HepG2 (cell line): ENCODE results near the gene PIK3R5. TPM values are rescaled to one million over a fixed set of nuclear protein-coding genes. Genes with fewer than 3 reads are reported as not detected.

Experiments used
- ATAC-seq: fragments of 200-7000 bp; cut with Tn5 transposase; 3 replicates; pipeline ENCODE4 v1.9.1; 2020; ENCODE audit warnings: mild to moderate bottlenecking, moderate library complexity
- BruUV-seq: library from RNA; stranded (reverse); fragments of 400-500 nt; replicated peaks from 2 replicates; lab custom pipeline; 2021; lab: Mats Ljungman, UMichigan
- CTCF ChIA-PET: fragments of 300-600 bp; formaldehyde crosslinking; extraction: SDS; loops from one replicate; lab custom pipeline; 2021; ENCODE audit warnings: low total read pairs, inconsistent platforms, low intra/inter-chr PET ratio; lab: Yijun Ruan, JAX
- POLR2A ChIA-PET: fragments of 350-600 bp; sonication (Branson Sonifier 250); formaldehyde crosslinking; loops from one replicate; lab custom pipeline; 2020; ENCODE audit warnings: antibody characterized with exemption, inconsistent platforms; lab: Yijun Ruan, JAX
- DNase-seq: peaks from one replicate; pipeline ENCODE4 v3.0.0-alpha.2; 2015; ENCODE audit warnings: low spot score
- FAIRE-seq: peaks from 3 replicates; lab custom pipeline; 2011; peaks lifted over from hg19 to GRCh38; lab: Jason Lieb, UNC
- H2AFZ ChIP-seq: one replicate; pipeline ENCODE4 v1.6.1; 2011; ENCODE audit warnings: low read length, inconsistent platforms
- H3K27ac ChIP-seq: fragments of 300-600 bp; 3 replicates; pipeline ENCODE4 v1.8.0; 2011; ENCODE audit warnings: mixed run types, mild to moderate bottlenecking, mixed read lengths, low read length, inconsistent platforms; ENCODE audit not compliant: insufficient read depth; ENCODE audit errors: extremely low read length
- H3K27me3 ChIP-seq, 2 experiments: fragments of 200-600 bp in 1 of 2; 2 replicates in 1 of 2; 3 replicates in 1 of 2; pipeline versions ENCODE4 v1.6.0 to v1.8.0; 2011; ENCODE audit warnings: low read length in 2 of 2, mild to moderate bottlenecking in 2 of 2, moderate library complexity in 2 of 2, inconsistent platforms in 1 of 2; ENCODE audit not compliant: insufficient read depth in 2 of 2, control insufficient read depth in 1 of 2
- H3K36me3 ChIP-seq, 2 experiments: fragments of 200-600 bp in 1 of 2; replicated peaks in 1 of 2; 2 replicates in 1 of 2; 3 replicates in 1 of 2; pipeline versions ENCODE4 v1.5.1 to v1.8.0; 2011; ENCODE audit warnings: low read length in 2 of 2, inconsistent platforms in 1 of 2; ENCODE audit not compliant: insufficient read depth in 2 of 2, control insufficient read depth in 1 of 2
- H3K4me1 ChIP-seq: 2 replicates; pipeline ENCODE4 v1.5.1; 2012; ENCODE audit warnings: low read length, inconsistent platforms; ENCODE audit not compliant: insufficient read depth
- H3K4me2 ChIP-seq: 2 replicates; pipeline ENCODE4 v1.6.0; 2011; ENCODE audit warnings: low read depth, low read length, inconsistent platforms
- H3K4me3 ChIP-seq, 3 experiments: fragments of 200-600 bp in 1 of 3; sonication (generic), shearing (Covaris generic) in 1 of 3; replicated peaks in 1 of 3; 2 replicates each; pipeline ENCODE4 v1.5.1; 2011 to 2016; ENCODE audit warnings: low read length in 3 of 3, inconsistent platforms in 2 of 3, low read depth in 2 of 3, mild to moderate bottlenecking in 2 of 3, control low read depth in 1 of 3, mixed read lengths in 1 of 3; ENCODE audit not compliant: insufficient read depth in 1 of 3
- H3K79me2 ChIP-seq: one replicate; pipeline ENCODE4 v1.6.1; 2011; ENCODE audit warnings: low read length, inconsistent platforms; ENCODE audit not compliant: insufficient read depth
- H3K9ac ChIP-seq: 2 replicates; pipeline ENCODE4 v1.6.0; 2011; ENCODE audit warnings: mild to moderate bottlenecking, low read depth, low read length, inconsistent platforms; ENCODE audit not compliant: insufficient read depth
- H3K9me3 ChIP-seq: 2 replicates; pipeline ENCODE4 v1.5.1; 2012; ENCODE audit warnings: mild to moderate bottlenecking, low read length
- H4K20me1 ChIP-seq: 2 replicates; pipeline ENCODE4 v1.6.0; 2011; ENCODE audit warnings: inconsistent platforms, mild to moderate bottlenecking, low read length, moderate library complexity; ENCODE audit not compliant: insufficient read depth
- CBX5 ChIP-seq: sonication (generic); formaldehyde crosslinking; IDR thresholded peaks from 2 replicates; pipeline ENCODE4 v1.4.0; 2020; ENCODE audit warnings: missing genetic modification reagents, borderline replicate concordance
- NR2F1 ChIP-seq, 2 experiments: fragments of 450-650 bp in 1 of 2; formaldehyde crosslinking in 1 of 2; IDR thresholded peaks; 2 replicates each; pipeline versions ENCODE4 v1.5.0 to v1.6.1; 2016 to 2020; ENCODE audit warnings: mild to moderate bottlenecking in 1 of 2, missing compliant biosample characterization in 1 of 2, missing genetic modification reagents in 1 of 2, moderate library complexity in 1 of 2
- PHB2 ChIP-seq: fragments of 450-650 bp; IDR thresholded peaks from 2 replicates; pipeline ENCODE4 v1.6.1; 2018; ENCODE audit not compliant: partially characterized antibody
- WGBS: methylation state at CpG from one replicate; pipeline ENCODE4 v1.1.6; 2017; ENCODE audit warnings: low lambda C conversion rate; 5-methylcytosine and 5-hydroxymethylcytosine counted together
- in situ Hi-C: cut with HindIII; loops from 2 replicates; pipeline ENCODE4 v1.10.0; 2017; ENCODE audit warnings: low pct_unique_long_range_greater_than_20kb; ENCODE audit not compliant: extremely low pct_ligation_motif_present
- intact Hi-C: fragments of 100-400 bp; cut with micrococcal nuclease; formaldehyde crosslinking; loops from one replicate; pipeline ENCODE4 v1.10.0; 2022; ENCODE audit not compliant: unreplicated experiment
- polyA plus RNA-seq, 8 experiments: library from polyadenylated mRNA; depleted of rRNA in 3 of 8; stranded (reverse) in 7 of 8; unstranded in 1 of 8; fragments of >200 nt; fragmentation: Illumina TruSeq in 4 of 8; extraction: Trizol in 4 of 8; gene quantifications; 2 replicates each; pipeline versions ENCODE4 v1.2.1 to v1.2.3, GENCODE V29; 2011 to 2016; ENCODE audit warnings: low read depth in 4 of 8, missing spikeins in 1 of 8, mixed read lengths in 1 of 8; ENCODE audit not compliant: insufficient read depth in 1 of 8
- total RNA-seq, 5 experiments: library from RNA; depleted of rRNA; stranded (reverse); fragments of >200 nt; fragmentation: Illumina TruSeq; extraction: Trizol; gene quantifications; 2 replicates each; pipeline ENCODE4 v1.2.3, GENCODE V29; 2016; ENCODE audit warnings: low read depth in 1 of 5
- TF ChIP-seq, protein P1 (sequence below): sonication (generic); formaldehyde crosslinking; IDR thresholded peaks from 2 replicates; pipeline ENCODE4 v1.8.0; 2022; ENCODE audit warnings: mild to moderate bottlenecking, missing genetic modification reagents, borderline replicate concordance
- TF ChIP-seq, protein P2 (sequence below): sonication (generic); formaldehyde crosslinking; IDR thresholded peaks from 2 replicates; pipeline ENCODE4 v1.5.0; 2020; ENCODE audit warnings: mild to moderate bottlenecking, missing genetic modification reagents

The PIK3R5 gene
- total and polyA plus RNA-seq, 2 of the 13 experiments (the other 11 are each of a cell fraction or from before 2014, with no cell fraction given), result not detected

DNA sequence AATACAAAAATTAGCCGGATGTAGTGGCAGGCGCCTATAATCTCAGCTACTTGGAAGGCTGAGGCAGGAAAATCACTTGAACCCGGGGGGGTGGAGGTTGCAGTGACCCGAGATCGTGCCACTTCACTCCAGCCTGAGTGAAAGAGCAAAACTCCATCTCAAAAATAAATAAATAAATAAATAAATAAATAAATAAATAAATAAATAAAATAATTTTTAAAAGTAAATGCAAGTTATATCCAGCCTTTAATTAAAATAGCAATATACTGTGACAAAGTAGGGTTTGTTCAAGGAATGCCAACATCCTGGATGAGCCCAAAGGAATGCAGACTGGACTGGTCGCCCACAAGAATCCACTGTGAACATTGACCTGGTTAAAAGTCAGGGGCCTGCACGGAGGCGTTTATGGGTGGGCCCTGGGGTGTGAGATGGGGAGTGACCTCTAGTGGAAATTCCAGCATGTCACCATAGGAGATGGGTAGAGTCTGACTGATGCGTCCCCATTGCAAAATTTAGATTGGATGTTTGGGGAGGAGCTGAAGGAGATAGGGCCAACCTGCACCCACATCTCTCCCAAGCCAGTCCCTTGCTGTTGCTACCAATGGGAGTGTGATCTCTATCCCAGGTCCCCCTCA, 9.7 kb upstream of the PIK3R5 start:
- Histone ChIP-seq H3K27ac (no peak overlapping the region), H3K79me2 (no peaks in the 10 kb centered on the region), H3K4me1 (no peaks in the 10 kb centered on the region), H3K36me3 (no peaks in the 10 kb centered on the region), H3K9ac (no peak overlapping the region), H3K4me3 (no peak overlapping the region), H4K20me1 (no peaks in the 10 kb centered on the region), H3K4me2 (no peak overlapping the region), H3K9me3 (no peaks in the 10 kb centered on the region), H3K27me3 (no peaks in the 10 kb centered on the region), H2AFZ (no peak overlapping the region)
- 23% methylated on average over 8 of the region's 9 CpGs for WGBS
- in situ Hi-C loops (loop anchor here (25.0 kb wide), 1 partner anchor 312 kb away; no protein-coding TSS in a partner anchor), intact Hi-C loops (no loop called here)
- CTCF ChIA-PET, result no interaction called here
- FAIRE-seq (no peak), ATAC-seq (no peak; the same call in 2 of the 3 replicates), DNase-seq (peak; percentile 10)
- POLR2A ChIA-PET, result no interaction called here
- BruUV-seq, result no TSS peak
- TF ChIP-seq NR2F1 (CRISPR knock-in tag; IDR thresholded peaks at IDR 0.05) (no peak), PHB2 (no peak), CBX5 (CRISPR knock-in tag) (no peak)
- TF ChIP-seq, protein P1, sequence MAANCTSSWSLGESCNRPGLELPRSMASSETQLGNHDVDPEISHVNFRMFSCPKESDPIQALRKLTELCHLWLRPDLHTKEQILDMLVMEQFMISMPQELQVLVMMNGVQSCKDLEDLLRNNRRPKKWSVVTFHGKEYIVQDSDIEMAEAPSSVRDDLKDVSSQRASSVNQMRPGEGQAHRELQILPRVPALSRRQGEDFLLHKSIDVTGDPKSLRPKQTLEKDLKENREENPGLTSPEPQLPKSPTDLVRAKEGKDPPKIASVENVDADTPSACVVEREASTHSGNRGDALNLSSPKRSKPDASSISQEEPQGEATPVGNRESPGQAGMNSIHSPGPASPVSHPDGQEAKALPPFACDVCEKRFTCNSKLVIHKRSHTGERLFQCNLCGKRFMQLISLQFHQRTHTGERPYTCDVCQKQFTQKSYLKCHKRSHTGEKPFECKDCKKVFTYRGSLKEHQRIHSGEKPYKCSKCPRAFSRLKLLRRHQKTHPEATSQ, result no peak
- TF ChIP-seq, protein P2, sequence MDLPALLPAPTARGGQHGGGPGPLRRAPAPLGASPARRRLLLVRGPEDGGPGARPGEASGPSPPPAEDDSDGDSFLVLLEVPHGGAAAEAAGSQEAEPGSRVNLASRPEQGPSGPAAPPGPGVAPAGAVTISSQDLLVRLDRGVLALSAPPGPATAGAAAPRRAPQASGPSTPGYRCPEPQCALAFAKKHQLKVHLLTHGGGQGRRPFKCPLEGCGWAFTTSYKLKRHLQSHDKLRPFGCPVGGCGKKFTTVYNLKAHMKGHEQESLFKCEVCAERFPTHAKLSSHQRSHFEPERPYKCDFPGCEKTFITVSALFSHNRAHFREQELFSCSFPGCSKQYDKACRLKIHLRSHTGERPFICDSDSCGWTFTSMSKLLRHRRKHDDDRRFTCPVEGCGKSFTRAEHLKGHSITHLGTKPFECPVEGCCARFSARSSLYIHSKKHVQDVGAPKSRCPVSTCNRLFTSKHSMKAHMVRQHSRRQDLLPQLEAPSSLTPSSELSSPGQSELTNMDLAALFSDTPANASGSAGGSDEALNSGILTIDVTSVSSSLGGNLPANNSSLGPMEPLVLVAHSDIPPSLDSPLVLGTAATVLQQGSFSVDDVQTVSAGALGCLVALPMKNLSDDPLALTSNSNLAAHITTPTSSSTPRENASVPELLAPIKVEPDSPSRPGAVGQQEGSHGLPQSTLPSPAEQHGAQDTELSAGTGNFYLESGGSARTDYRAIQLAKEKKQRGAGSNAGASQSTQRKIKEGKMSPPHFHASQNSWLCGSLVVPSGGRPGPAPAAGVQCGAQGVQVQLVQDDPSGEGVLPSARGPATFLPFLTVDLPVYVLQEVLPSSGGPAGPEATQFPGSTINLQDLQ (CRISPR knock-in tag), result no peak
